Measurements from ENCODE around the gene DLG2.
"Not testable (repeated sequence)": the region's sequence is repeated elsewhere in the genome, so short reads cannot be mapped to it uniquely, and the experiment has no call there.

Gene DLG2

DNA sequence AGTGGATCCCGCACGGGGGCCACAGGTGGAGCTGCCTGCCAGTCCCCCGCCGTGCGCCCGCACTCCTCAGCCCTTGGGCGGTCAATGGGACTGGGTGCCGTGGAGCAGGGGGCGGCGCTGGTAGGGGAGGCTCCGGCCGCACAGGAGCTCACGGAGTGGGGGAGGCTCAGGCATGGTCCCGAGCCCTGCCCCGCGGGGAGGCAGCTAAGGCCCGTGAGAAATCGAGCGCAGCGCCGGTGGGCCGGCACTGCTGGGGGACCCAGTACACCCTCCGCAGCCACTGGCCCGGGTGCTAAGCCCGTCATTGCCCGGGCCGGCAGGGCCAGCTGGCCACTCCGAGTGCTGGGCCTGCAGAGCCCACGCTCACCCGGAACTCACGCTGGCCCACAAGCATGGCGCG is 1318.7 kb downstream of the DLG2 start:
- DNase-seq = not testable (repeated sequence)

- no peak for DNase-seq
Observed at GRCh38 chr11:84300092-84300491, 1327.1 kb downstream of the DLG2 start.

- no peak for DNase-seq
Observed at GRCh38 chr11:84297570-84297969, 1329.6 kb downstream of the DLG2 start.

DNA sequence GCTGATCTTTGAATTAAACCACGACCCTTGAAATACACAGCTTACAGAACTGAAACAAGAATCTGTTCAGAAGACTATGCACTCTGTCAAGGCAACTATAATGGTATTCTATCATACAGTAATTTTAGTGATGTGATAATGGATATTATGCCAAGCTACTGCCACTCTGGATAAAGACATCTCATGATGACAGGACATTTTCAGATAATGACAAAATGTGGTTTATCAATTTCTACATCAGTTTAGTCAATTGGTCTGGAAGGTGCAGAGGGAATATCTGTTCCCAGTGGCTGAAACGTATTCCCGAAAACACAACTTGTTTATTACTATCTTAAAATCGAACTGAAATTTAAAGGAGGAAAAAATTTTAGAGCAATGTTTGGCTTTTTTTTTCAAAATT is 1331.3 kb downstream of the DLG2 start:
- DNase-seq = no peak

DNA sequence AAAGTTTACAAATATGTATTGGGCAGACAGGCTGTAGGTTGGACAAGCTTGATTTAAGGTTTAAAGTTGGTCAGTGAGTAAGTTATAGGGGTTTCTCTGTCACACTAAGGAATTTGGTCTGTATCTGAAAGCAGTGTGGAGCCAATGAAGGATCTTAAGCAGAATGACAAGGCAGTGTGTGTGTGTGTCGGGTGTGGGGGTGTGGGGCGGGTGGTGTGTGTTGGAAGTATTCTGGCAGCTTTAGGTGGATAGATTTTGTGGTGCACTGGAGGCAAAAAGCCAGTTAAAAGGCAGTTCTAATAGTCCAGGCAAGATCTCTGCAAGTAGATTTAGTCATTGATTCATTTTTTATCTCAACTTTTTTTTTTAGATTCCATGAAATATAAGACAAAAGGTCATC is 1334.2 kb downstream of the DLG2 start:
- DNase-seq = no peak

GRCh38 chr11:84292006-84292405 is 1335.1 kb downstream of the DLG2 start:
- DNase-seq = no peak

DNA sequence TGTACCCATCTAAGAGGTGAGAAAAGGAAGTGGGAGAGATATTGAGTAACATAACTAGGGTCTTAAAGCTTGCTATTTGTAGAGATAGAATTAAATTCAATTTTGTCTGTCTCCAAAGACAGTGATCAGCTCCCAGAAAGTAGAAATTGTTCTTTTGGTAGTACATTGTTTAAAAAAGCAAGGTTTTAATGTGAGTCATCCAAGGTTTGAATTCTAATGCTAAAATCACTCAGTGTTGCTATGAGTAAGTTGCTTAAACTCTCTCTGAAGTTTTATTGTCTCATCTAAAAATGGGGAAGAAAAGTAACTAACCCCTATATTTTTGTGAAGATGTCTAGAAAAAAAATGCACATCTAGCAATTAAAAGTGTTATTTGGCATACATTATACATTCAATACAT is 1336.5 kb downstream of the DLG2 start:
- DNase-seq = no peak

DNA sequence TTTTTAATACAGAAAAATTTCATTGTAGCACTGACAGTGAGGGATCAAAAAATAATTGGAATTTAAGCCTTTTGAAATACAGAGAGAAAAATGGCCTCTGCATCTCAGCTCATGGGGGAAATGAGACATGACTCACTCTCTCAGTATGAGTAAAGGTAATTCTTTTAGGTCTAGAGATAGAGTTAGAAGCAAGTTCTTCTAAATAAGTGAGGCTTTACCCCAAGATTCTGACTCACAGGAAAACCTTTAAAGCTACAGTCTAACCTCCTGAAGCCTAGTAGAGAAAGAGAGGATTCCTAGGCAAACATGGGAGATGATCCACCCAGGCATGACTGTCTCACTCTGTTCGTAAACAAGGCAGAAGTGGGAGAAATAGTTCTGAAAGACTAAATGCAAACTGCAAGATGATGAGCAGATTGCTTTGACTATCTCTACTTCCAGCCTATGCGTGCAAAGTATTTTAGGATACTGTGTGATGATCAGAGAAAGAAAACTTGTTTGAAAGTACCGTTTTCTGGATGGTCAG is 1337.7 kb downstream of the DLG2 start:
- DNase-seq = no peak

DNA sequence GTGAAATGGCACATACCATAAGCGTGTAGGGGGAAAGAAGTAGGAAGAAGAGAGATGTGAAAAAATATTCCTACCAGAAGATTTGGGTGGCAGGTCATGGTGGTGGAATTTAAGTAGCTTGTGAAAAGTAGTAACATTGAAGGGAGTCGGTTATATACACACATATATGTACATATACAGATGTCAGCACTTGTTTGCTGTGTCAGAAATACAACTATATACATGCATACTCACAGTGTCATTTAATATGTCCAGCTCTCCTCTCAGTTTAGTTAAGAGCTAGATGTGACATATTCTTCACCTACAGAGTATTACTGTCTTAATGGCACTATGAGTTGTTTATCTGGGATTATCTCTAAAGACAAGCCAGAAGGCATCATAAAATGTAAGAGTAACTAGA is 1353.6 kb downstream of the DLG2 start:
- no peak for DNase-seq

GRCh38 chr11:84270466-84270865 is 1356.7 kb downstream of the DLG2 start:
- no peak for DNase-seq

- no peak for DNase-seq
Observed at GRCh38 chr11:84264066-84264465, 1363.1 kb downstream of the DLG2 start.

- DNase-seq = peak; percentile 14
Observed at GRCh38 chr11:84261707-84262106, 1365.4 kb downstream of the DLG2 start.

DNA sequence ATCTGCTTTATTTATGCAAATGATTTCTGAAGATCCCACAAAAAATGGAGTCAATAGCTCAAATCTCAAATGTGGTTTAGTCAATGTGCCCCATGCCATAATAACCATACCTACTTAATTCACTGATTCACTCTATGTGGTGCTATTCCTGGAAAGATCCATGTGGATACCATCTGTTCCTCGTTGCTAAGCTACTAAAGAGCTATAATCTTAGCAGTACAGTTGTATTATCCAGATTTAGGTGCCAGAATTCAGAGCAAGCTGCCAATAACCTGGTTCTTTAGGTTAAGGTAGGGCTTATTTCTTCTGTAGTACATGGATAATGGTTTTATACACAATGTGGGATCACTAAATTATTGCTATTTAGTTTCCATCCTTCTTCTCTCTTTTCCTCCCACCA is 1366.3 kb downstream of the DLG2 start:
- DNase-seq = no peak

DNA sequence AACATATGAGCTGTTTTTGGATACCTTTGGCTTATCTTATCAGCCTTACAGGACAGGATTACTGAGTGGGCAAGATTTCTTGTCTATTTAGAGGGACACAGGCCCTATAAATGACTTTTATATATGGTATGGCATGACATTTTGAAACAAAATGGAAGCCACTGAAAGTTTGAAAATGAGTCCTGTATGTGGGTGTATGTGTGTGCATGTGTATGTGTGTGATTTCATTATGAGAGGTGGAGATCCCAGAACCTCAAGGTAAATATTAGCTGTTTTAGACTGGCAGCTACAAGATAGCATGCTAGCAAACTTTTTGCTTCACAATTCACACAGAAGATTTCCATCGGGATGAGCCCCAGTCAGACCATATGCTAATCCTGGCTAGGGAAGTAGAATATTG is 1370.5 kb downstream of the DLG2 start:
- DNase-seq = no peak

- no peak for DNase-seq
Observed at GRCh38 chr11:84255483-84255882, 1371.7 kb downstream of the DLG2 start.

DNA sequence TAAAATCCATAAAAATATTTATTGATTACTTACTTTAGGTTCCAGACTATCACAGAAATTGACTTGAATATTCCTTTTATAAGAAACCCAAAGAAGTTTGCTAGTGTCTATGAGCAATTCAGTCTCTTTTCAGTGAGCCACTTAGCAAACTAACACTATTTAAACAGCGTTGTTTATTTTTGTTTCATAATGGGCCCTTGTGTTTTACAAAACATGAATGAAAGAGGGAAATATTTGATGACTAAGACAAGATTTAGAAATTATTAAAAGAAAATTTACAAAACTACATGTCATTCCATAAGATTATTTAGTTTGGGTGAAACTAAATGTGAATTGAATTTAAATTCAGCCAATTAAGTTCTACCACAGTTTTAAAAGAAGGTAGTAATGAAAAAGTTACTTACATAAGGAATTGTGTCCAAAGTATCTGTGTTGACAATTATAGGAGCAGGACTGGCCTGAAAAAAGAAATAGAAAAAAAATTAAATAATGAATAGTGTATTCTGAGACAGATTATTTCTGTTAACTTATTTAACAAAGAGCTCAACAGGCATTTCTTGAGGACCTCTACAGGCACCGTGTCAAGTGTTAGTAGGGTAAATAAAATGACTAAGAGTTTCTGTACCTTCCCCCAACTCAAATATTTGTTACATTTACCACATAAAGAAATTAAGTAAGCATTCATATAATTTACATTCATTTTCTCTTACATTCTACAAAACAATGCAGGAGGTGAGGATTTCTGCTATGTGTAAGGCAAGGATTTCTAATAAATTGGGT is 1376.1 kb downstream of the DLG2 start:
- no peak for DNase-seq

DNA sequence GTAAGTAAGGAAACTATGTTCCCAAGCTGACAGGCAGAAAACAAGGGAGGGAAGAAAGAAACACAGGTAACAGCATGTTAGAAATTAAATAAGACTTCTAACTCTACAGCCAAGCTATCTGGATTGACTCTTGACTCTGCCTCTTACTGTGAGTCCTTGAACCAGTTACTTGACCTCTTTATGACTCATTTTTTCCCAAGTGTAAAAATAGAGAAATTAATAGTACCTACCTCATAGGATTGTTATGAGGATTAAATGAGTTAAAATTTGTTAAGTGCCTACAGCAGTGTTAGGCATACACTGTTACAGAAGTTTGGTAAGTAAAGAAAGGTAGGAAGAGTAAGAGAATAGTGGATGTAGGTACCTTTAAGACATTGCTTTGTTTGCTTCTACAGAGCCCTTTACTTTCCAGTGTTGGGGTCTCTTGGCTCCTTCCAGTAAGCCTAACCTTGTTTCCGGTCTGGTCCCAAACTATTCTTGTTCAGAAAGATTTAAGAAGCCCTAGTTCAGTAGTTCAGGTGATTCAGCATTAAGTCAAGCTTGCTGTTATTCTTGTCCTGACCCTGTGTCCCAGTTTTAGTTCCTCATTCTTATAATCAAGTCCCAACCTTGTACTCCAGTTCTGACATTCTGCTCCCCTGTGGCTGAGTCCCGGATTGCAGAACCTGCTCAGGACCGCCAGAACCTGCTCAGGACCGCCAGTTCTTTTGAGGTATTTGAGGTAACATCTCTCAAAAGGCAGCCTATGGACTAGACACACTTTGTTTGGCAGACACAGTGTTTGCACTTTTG is 1377.6 kb downstream of the DLG2 start:
- peak; percentile 75 for DNase-seq

GRCh38 chr11:84247926-84248325 is 1379.2 kb downstream of the DLG2 start:
- no peak for DNase-seq

DNA sequence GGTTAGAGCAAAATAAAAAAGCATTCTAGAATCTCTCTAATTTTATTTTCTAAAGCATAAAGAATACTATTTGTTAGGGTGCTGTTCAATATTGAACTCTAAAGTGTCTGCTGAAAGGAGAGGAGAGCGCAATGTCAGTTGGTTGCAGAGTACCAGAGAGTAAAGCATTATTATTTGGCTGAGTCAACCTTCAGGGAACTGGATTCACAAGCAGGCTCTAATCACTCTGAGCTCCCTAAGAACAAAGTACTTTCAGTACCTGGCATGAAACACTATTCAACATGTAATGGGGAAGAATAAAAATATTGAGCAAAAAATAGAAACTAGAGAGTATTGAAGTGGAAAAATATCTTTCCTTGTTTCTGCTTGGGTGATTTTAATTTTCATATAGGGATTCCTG is 1380.0 kb downstream of the DLG2 start:
- no peak for DNase-seq

DNA sequence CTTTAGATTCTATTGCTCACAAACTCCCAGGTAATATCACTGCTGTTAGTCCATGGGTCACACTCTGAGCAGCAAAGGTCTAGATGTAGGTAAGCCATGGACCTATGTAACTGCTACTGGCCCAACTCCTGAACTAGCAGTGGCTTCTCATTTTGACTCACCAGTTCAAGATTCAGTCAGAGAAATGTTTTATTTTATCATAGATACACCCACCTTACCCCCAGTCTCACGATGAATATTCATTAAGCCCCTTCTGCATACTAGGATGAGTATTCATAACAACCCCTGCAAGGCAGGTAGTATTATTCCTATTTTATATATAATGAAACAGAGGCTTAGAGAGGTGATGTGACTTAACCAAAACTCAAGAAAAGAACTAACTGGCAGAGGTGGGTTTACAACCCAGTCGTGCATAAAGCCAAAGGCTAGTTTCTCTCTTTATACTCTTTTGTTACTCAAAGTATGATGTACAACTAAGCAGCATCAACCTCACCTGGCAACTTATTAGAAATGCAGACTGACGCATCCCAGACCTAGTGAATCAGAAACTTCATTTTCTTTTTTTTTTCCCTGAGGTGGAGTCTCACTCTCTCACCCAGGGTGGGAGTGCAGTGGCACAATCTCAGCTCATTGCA is 1383.4 kb downstream of the DLG2 start:
- DNase-seq = no peak

DNA sequence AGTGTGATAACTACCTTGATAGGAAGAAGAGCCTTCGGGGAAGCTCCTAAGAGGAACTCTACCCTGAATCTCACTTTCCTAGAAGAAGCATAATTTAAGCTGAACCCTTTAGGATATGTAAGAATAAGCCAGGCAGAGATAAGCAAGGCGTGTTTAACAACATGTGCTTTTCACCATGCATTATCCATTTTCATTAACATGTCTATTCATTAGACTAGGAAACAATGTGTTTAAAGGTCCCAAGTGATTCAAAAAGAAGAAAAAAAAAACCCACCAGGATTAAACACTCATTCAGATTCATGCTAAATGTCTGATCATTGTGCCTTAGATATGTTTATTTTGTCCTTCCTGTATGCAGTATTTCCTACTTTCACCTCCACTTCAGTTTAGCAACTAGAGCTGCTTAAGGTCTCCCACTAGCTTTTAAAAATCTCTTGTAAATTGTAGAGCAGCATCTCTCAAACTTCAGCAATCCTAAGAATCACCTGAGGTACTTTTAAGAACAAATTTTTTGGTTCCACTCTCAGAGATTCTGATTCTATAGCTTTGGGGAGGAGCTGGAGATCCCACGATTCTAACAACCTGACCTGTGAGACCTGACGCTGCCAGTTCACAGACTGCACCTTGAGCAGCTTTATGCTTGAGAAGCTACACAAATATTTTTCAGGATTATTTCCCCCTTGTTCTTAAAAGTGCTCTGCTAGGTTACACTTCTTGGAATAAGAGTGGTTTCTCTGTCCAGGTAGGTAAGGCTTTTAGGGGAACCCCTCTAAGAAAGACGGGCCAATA is 1385.6 kb downstream of the DLG2 start:
- no peak for DNase-seq

DNA sequence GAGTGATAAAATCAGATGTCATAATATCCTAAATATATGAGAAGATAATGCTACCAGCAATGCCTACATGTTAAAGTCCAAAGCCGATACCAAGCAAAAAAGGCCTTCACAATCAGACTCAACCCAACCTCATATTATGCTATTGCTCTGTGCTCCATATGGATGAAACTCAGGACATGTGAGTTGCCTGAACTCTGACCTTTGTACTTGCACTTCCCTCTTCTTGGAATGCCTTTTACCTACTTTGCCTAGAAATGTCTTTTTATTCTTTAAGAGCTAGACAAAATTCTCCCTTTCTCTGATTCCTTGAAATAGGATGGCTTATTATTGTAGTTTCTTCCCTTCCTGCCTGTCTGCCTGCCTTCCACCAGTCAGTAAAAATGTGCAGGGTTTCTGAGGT is 1386.3 kb downstream of the DLG2 start:
- no peak for DNase-seq

GRCh38 chr11:84236436-84236835 is 1390.7 kb downstream of the DLG2 start:
- DNase-seq = no peak

All from RPMI8226 (cell line).